Activated CD4-positive, alpha-beta T cell treated with anti-CD3 and anti-CD28 coated beads for 36 hours (primary cell): ENCODE results near the gene MAST2. TPM values are rescaled to one million over a fixed set of nuclear protein-coding genes. Genes with fewer than 3 reads are reported as not detected.

ENCODE experiments used
- ATAC-seq: fragments of 200-7000 bp; cut with Tn5 transposase; one replicate; pipeline ENCODE4 v1.10.0; 2021; ENCODE audit warnings: mild to moderate bottlenecking, moderate library complexity
- CTCF ChIA-PET: fragments of 350-600 bp; sonication (Branson Sonifier 250); formaldehyde crosslinking; loops from one replicate; lab custom pipeline; 2021; ENCODE audit warnings: antibody characterized with exemption; lab: Charles Lee
- POLR2A ChIA-PET: fragments of 350-600 bp; sonication (Branson Sonifier 250); formaldehyde crosslinking; loops from one replicate; lab custom pipeline; 2021; ENCODE audit warnings: antibody characterized with exemption, inconsistent platforms; lab: Charles Lee
- DNase-seq: peaks from one replicate; pipeline ENCODE4 v3.0.0-alpha.2; 2020
- H3K27ac Mint-ChIP-seq: one replicate; pipeline ENCODE4 v1.8.0; 2021; ENCODE audit warnings: mixed read lengths
- H3K27me3 Mint-ChIP-seq: one replicate; pipeline ENCODE4 v1.8.0; 2021; ENCODE audit warnings: mixed read lengths
- H3K36me3 Mint-ChIP-seq: one replicate; pipeline ENCODE4 v1.8.0; 2021; ENCODE audit warnings: low read depth, mixed read lengths
- H3K4me1 Mint-ChIP-seq: one replicate; pipeline ENCODE4 v1.8.0; 2021; ENCODE audit warnings: mixed read lengths
- H3K4me3 Mint-ChIP-seq: one replicate; pipeline ENCODE4 v1.8.0; 2021; ENCODE audit warnings: mild to moderate bottlenecking, moderate library complexity, mixed read lengths
- H3K9me3 Mint-ChIP-seq: one replicate; pipeline ENCODE4 v1.8.0; 2021; ENCODE audit warnings: low read depth, mixed read lengths
- intact Hi-C, 2 experiments: fragments of 100-400 bp; cut with DNase I in 1 of 2; cut with micrococcal nuclease in 1 of 2; formaldehyde crosslinking; loops; one replicate each; pipeline versions ENCODE4 v1.14.2 to v1.15.1; 2022 to 2024; cut with DNase I, micrococcal nuclease
- total RNA-seq, 2 experiments: library from RNA; stranded (reverse); gene quantifications; one replicate each; pipeline ENCODE4 v1.2.3, GENCODE V29; 2021

The MAST2 gene
- total RNA-seq, 2 experiments from 2014 or later = 20.1 to 22.9 TPM

DNA sequence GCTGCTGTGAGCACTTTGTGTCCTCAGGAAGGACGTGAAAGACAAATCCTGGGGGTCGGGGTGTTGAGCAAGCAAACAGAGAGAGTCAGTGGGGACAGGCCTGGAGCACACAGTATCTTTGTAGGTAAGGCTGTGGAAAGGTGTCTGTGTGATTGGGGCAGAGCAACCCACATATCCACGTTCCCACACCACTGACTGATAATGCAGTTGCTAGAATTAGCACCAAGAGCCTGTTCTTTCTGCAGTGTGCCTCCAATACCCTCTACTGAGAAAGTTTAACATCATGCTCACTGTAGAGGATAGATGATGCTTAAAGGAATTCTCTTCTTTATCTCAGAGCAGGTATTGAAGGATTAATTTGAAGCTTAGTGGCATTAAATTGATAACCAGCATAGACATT, 167.9 kb downstream of the MAST2 start:
- H3K27ac Mint-ChIP-seq = no peak overlapping the region
- no peaks in the 10 kb centered on the region for H3K27me3 Mint-ChIP-seq
- no peaks in the 10 kb centered on the region for H3K36me3 Mint-ChIP-seq
- ChIA-PET POLR2A (no interaction called here), CTCF (no interaction called here)
- intact Hi-C loops = no loop called here
- no peaks in the 10 kb centered on the region for H3K9me3 Mint-ChIP-seq
- no peak for DNase-seq
- no peak overlapping the region for H3K4me3 Mint-ChIP-seq
- H3K4me1 Mint-ChIP-seq = no peaks in the 10 kb centered on the region
- ATAC-seq = no peak

DNA sequence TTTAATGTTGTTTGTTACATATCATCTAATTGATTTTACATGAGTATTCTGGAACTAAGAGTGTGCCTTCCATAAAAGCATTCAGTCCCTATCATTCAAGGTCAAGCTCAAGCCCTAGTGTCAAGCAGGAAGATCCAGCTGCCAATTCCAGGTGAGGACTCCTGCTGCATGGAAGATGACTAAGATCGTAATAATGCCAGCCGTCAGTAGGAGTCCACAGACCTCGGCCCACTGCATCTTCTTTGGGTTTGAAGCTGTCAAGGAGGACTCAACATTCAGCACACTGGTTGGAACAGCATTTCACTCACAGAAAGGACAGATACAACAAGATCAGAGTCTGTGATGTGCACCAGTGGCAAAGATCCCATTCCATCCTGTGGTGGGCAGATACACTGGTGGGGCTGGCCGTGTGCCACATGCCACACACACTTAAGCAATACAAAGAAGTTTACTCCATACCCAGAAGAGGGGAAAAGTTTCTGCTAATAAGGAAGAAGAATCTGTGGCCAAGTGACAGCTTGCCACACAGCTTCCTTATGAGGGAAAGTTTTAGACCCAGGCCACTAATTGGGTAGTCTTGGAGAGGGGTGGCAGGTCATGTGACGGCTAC, 168.6 kb downstream of the MAST2 start:
- POLR2A ChIA-PET = no interaction called here
- ATAC-seq = no peak
- CTCF ChIA-PET = no interaction called here
- intact Hi-C loops = no loop called here
- no peaks in the 10 kb centered on the region for H3K4me1 Mint-ChIP-seq
- no peak overlapping the region for H3K27ac Mint-ChIP-seq
- H3K9me3 Mint-ChIP-seq = no peaks in the 10 kb centered on the region
- no peaks in the 10 kb centered on the region for H3K36me3 Mint-ChIP-seq
- no peak for DNase-seq
- H3K4me3 Mint-ChIP-seq = no peak overlapping the region
- no peaks in the 10 kb centered on the region for H3K27me3 Mint-ChIP-seq

DNA sequence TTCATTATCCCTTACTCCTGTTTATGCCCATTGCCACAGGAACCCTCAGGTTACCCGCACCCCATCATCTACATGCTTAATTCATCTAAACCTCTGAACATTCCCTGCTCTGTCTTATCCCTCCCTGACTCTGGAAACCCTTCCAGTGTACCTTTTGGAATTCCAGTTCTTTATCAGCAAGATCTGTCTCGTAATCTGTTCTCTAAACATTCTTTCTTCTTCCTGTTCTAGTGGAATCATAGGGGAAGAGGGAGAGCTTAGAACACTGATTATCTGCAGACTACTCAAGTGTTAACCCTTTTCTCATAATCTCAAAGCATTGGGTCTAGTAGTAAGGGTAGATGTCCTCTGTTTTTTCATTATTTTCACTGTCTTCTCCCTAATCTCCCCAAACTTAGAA, 169.2 kb downstream of the MAST2 start:
- Mint-ChIP-seq H3K9me3 (no peaks in the 10 kb centered on the region), H3K27me3 (no peaks in the 10 kb centered on the region), H3K4me1 (no peaks in the 10 kb centered on the region), H3K4me3 (no peak overlapping the region), H3K36me3 (no peaks in the 10 kb centered on the region), H3K27ac (no peak overlapping the region)
- intact Hi-C loops = no loop called here
- DNase-seq (no peak), ATAC-seq (no peak)
- ChIA-PET POLR2A (no interaction called here), CTCF (interaction anchor here (0.6 kb wide), 1 partner anchor 357 kb away, joined by 4 read pairs; no protein-coding TSS in a partner anchor)

DNA sequence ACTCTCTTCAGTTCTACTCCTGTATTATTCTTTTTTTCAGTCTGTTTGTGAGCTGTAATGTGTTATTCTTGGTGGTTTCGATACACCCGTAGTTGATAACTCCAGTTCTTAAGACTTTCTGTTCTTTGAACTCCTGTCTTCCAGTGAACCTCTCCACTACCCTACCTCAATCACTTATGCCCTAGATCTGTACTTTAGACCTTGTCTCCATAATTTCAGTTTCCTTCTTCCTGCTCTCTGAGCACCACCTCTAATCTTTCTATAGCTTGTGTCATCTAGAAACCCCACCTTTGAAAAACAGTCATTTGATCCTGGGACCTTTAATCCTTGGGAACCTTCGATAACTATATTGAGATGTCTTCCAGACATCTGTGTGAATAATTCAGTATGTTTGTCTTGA, 169.7 kb downstream of the MAST2 start:
- H3K9me3 Mint-ChIP-seq = no peaks in the 10 kb centered on the region
- H3K4me1 Mint-ChIP-seq = no peaks in the 10 kb centered on the region
- ATAC-seq = no peak

GRCh38 chr1:45974541-45975269, 171.3 kb downstream of the MAST2 start:
- Mint-ChIP-seq H3K9me3 (no peaks in the 10 kb centered on the region), H3K36me3 (peaks cover 1% of the 10 kb centered on the region), H3K4me1 (no peaks in the 10 kb centered on the region), H3K4me3 (no peak overlapping the region), H3K27ac (no peak overlapping the region), H3K27me3 (no peaks in the 10 kb centered on the region)
- ATAC-seq (peak; percentile 79), DNase-seq (peak; percentile 8)
- intact Hi-C loops = no loop called here
- ChIA-PET CTCF (no interaction called here), POLR2A (interaction anchor here (0.6 kb wide), 1 partner anchor 568 kb away, joined by 10 read pairs; no protein-coding TSS in a partner anchor)

More for the DNA sequence above, 169.7 kb downstream of the MAST2 start:
- no peak overlapping the region for H3K4me3 Mint-ChIP-seq
- intact Hi-C loops = no loop called here
- ChIA-PET POLR2A (no interaction called here), CTCF (interaction anchor here (0.6 kb wide), 1 partner anchor 356 kb away, joined by 4 read pairs; no protein-coding TSS in a partner anchor)
- H3K36me3 Mint-ChIP-seq = no peaks in the 10 kb centered on the region
- no peak overlapping the region for H3K27ac Mint-ChIP-seq
- DNase-seq = no peak
- H3K27me3 Mint-ChIP-seq = no peaks in the 10 kb centered on the region

- Mint-ChIP-seq H3K4me3 (no peak overlapping the region), H3K9me3 (no peaks in the 10 kb centered on the region), H3K27ac (no peak overlapping the region), H3K36me3 (peaks cover 1% of the 10 kb centered on the region), H3K27me3 (no peaks in the 10 kb centered on the region), H3K4me1 (no peaks in the 10 kb centered on the region)
- no peak for ATAC-seq
- no peak for DNase-seq
- intact Hi-C loops = no loop called here
- ChIA-PET CTCF (no interaction called here), POLR2A (no interaction called here)
These were observed 173.2 kb downstream of the MAST2 start for GRCh38 chr1:45976623-45977022.

- Mint-ChIP-seq H3K27me3 (no peaks in the 10 kb centered on the region), H3K27ac (no peak overlapping the region), H3K4me3 (no peak overlapping the region), H3K36me3 (peaks cover 1% of the 10 kb centered on the region), H3K9me3 (no peaks in the 10 kb centered on the region), H3K4me1 (no peaks in the 10 kb centered on the region)
- intact Hi-C loops = no loop called here
- ChIA-PET CTCF (interaction anchor here (0.9 to 1.5 kb wide), 2 partner anchors 11 to 119 kb away, joined by 3 to 4 read pairs; no protein-coding TSS in a partner anchor), POLR2A (no interaction called here)
- DNase-seq (no peak), ATAC-seq (no peak)
These were observed 175.8 kb downstream of the MAST2 start for GRCh38 chr1:45979074-45979777.

DNA sequence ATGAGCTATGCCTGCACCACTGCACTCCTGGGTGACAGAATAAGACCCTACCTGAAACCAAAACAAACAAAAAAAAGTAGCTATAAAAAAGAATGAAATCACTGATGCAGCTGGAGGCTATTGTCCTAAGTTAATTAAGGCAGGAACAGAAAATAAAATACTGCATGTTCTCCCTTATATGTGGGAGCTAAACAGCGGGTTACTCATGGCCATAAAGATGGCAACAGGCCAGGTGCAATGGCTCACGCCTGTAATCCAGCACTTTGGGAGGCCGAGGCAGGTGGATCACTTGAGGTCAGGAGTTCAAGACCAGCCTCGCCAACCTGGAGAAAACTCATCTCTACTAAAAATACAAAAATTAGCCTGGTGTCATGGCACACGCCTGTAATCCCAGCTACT, 176.4 kb downstream of the MAST2 start:
- Mint-ChIP-seq H3K36me3 (peaks cover 1% of the 10 kb centered on the region), H3K27me3 (no peaks in the 10 kb centered on the region), H3K4me3 (no peak overlapping the region), H3K27ac (no peak overlapping the region), H3K9me3 (no peaks in the 10 kb centered on the region), H3K4me1 (no peaks in the 10 kb centered on the region)
- ChIA-PET POLR2A (no interaction called here), CTCF (interaction anchor here (0.9 kb wide), 1 partner anchor 118 kb away, joined by 4 read pairs; no protein-coding TSS in a partner anchor)
- no peak for DNase-seq
- intact Hi-C loops = no loop called here
- no peak for ATAC-seq

DNA sequence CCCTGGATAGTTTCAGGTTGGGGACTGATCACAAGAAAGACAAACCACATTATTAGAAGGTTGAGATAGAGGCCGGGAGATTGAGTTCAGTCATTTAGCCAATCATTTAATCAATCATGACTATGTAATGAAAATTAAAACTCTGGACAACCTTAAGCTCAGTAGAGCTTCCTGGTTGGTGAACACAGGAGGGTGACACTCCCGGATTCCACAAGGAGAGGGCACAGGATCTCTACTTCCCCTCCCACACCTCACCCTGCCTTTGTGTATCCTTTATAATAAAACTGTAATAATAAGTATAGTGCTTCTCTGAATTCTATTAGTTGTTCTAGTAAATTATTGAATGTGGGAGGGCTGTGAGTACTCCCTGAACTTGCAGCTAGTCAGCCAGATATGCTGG, 178.9 kb downstream of the MAST2 start:
- POLR2A ChIA-PET = no interaction called here
- CTCF ChIA-PET = no interaction called here
- H3K4me3 Mint-ChIP-seq = no peak overlapping the region
- DNase-seq (no peak), ATAC-seq (no peak)
- peaks cover 1% of the 10 kb centered on the region for H3K36me3 Mint-ChIP-seq
- no peaks in the 10 kb centered on the region for H3K4me1 Mint-ChIP-seq
- H3K27ac Mint-ChIP-seq = no peak overlapping the region
- intact Hi-C loops = no loop called here
- H3K9me3 Mint-ChIP-seq = no peaks in the 10 kb centered on the region
- no peaks in the 10 kb centered on the region for H3K27me3 Mint-ChIP-seq

DNA sequence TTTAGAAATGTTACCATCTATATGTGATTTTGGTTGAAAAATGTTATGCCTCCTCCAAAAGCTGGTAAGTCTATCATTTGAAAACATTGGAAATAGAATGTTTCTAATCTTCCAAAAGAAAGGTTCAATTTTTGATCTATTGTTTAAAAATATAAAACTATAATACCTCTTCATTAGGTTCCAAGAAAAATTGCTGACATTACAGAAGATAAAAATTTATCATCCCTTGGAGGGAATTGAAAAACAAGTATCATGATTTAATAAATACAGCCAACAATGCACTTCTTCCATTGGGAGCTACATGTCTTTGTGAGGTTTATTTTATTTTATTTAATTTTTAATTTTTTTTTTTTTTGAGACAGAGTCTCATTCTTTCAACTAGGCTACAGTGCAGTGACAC, 180.6 kb downstream of the MAST2 start:
- intact Hi-C loops = no loop called here
- no peaks in the 10 kb centered on the region for H3K4me1 Mint-ChIP-seq
- H3K27ac Mint-ChIP-seq = no peak overlapping the region
- DNase-seq (no peak), ATAC-seq (no peak)
- no peak overlapping the region for H3K4me3 Mint-ChIP-seq
- no peaks in the 10 kb centered on the region for H3K36me3 Mint-ChIP-seq
- H3K27me3 Mint-ChIP-seq = no peaks in the 10 kb centered on the region
- ChIA-PET POLR2A (no interaction called here), CTCF (interaction anchor here (0.7 kb wide), 1 partner anchor 200 kb away, joined by 3 read pairs; no protein-coding TSS in a partner anchor)
- H3K9me3 Mint-ChIP-seq = no peaks in the 10 kb centered on the region

GRCh38 chr1:45987204-45987603, 183.8 kb downstream of the MAST2 start:
- Mint-ChIP-seq H3K27me3 (no peaks in the 10 kb centered on the region), H3K36me3 (no peaks in the 10 kb centered on the region), H3K9me3 (no peaks in the 10 kb centered on the region), H3K4me1 (no peaks in the 10 kb centered on the region), H3K27ac (no peak overlapping the region), H3K4me3 (no peak overlapping the region)
- CTCF ChIA-PET = no interaction called here
- no peak for DNase-seq
- ATAC-seq = no peak
- intact Hi-C loops = no loop called here
- POLR2A ChIA-PET = no interaction called here
